Measurements from ENCODE around the gene ISLR2.

The ISLR2 gene

DNA sequence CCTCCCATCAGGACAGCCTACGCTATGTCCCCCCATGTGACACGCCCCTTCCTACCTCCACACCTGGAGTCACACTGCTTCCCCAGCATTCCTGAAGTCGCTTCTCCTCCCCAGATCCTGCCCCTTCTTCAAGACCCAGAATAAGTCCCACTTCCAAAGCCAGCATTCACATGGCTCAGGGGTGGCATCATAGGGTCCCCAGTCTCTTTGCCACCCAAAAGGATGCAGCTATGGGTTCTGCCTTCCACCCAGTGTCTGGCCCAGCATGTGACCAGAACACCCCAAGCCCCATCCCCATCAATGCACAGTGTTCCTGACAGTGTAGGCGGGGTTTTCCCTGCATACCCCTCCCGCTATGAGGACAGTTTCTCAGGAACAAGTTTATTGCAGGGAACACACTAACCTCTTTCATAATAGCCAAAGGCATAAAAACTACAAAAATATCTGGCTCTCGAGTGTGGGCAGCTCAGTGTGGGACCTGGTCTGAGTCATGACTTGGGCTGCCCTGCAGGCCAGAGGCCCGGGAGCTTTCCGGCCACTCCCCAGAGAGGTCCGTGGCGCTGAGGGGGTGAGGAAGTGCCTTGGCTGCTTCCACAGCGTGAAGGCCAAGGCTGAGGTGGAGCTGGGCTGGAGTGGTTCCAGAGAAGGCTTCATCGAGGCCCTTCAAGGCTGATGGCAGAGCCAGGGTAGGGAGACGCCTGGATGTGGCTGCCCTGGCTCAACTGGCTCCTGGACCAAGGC lies 48.9 kb downstream of the ISLR2 start:
- no peak for DNase-seq

GRCh38 chr15:74179983-74180880 lies 49.8 kb downstream of the ISLR2 start:
- DNase-seq = no peak

GRCh38 chr15:74180881-74181602 lies 50.7 kb downstream of the ISLR2 start:
- no peak for DNase-seq

DNA sequence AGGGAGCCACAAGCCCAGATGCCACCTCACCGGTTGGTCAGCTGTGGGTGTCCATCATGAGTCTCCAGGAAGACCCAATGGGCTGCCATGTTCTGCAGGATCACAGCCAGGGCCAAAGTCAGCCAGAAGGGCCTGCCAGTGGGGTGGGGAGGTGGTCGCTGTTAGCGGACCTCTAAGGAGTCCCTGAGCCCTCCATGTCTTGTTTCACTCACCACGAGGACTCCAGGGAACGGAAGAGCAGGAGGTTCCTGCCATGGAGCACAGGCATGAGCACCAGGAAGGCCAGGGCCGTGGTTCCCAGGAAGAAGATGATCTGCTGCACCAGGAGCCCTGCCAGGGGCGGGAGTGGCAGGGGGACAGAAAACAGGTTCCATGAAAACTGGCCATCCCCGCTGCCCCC lies 51.7 kb downstream of the ISLR2 start:
- no peak for DNase-seq

- no peak for DNase-seq
Observed at GRCh38 chr15:74184582-74185091, 54.3 kb downstream of the ISLR2 start.

DNA sequence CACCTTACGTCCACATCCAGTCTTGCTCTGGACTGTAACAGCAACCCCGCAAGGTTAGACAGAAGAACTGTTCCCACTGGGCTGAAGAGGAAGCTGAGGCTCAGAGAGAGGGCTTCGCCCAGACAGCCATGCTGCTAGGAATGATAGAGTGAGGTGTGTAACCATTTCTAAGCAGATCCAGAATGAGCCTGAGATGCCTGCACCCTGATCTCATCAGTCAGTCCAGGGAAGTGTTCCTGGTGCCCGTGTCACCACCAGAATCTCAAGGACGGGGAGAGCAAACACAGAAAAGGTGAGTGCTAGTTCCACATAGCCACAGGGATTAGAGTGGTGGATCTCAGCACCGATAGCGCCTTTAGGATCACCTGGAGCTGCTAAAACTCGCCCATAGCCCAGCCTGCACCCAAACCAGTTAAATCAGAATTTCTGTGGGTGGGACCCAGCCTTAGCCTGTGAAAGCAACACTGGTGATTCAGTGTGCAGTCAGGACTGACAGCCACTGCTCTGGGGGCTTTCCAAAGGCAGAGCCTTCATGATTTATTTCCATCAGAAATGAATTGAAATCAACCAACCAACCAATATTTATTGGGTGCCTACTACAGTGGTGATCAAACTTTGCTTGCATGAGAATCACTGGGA lies 55.4 kb downstream of the ISLR2 start:
- DNase-seq = no peak

Measured in NCI-H1105 treated with DMSO at 0.1 percent for 48 hours (cell line).